Transverse colon (tissue), 4 donors: ENCODE measurements around the gene POU2F2. TPM values are rescaled to one million over a fixed set of nuclear protein-coding genes. Genes with fewer than 3 reads are reported as not detected.

Experiments
- DNase-seq: peaks from one replicate; pipeline ENCODE4 v3.0.0-alpha.2; 2019
- H3K27ac ChIP-seq, 4 donors: fragments of 200-600 bp; sonication (generic); 2 replicates each; pipeline ENCODE4 v1.5.1; 2016 to 2018; ENCODE audit warnings: inconsistent platforms in 4 of 4
- H3K27me3 ChIP-seq: fragments of 200-600 bp; sonication (generic); 2 replicates; pipeline ENCODE4 v1.5.1; 2017; ENCODE audit warnings: inconsistent platforms
- H3K36me3 ChIP-seq, 4 donors: fragments of 200-600 bp; sonication (generic); 2 replicates each; pipeline ENCODE4 v1.5.1; 2017 to 2019; ENCODE audit warnings: inconsistent platforms in 4 of 4
- H3K4me1 ChIP-seq, 4 donors: fragments of 200-600 bp; sonication (generic); 2 replicates each; pipeline ENCODE4 v1.5.1; 2017 to 2020; ENCODE audit warnings: inconsistent platforms in 4 of 4
- H3K4me3 ChIP-seq, 4 donors: fragments of 200-600 bp; sonication (generic); 1 replicate in 1 of 4; 2 replicates in 3 of 4; pipeline versions ENCODE4 v1.5.1 to v1.6.1; 2017 to 2019; ENCODE audit warnings: inconsistent platforms in 4 of 4
- H3K9me3 ChIP-seq, 2 donors: fragments of 200-600 bp; sonication (generic); 2 replicates each; pipeline ENCODE4 v1.5.1; 2017 to 2019; ENCODE audit warnings: inconsistent platforms in 2 of 2
- CTCF ChIP-seq, 5 experiments: fragments of 200-600 bp in 3 of 5; fragments of 450-650 bp in 2 of 5; sonication (generic) in 3 of 5; IDR thresholded peaks; 1 replicate in 2 of 5; 2 replicates in 3 of 5; pipeline ENCODE4 v1.5.1; 2016 to 2017; ENCODE audit warnings: antibody characterized with exemption in 5 of 5, inconsistent platforms in 3 of 5, mild to moderate bottlenecking in 2 of 5, moderate library complexity in 1 of 5
- EP300 ChIP-seq: sonication (generic); formaldehyde crosslinking; IDR thresholded peaks from one replicate; pipeline ENCODE4 v1.6.1; 2017; ENCODE audit warnings: antibody characterized with exemption, low read depth
- POLR2A ChIP-seq: fragments of 450-650 bp; IDR thresholded peaks from one replicate; pipeline ENCODE4 v1.6.1; 2016; ENCODE audit warnings: antibody characterized with exemption, mild to moderate bottlenecking, moderate library complexity
- POLR2AphosphoS5 ChIP-seq, 3 donors: sonication (generic); formaldehyde crosslinking; IDR thresholded peaks; one replicate each; pipeline ENCODE4 v1.6.1; 2016; ENCODE audit warnings: antibody characterized with exemption in 3 of 3
- WGBS, 2 donors: methylation state at CpG; one replicate each; pipeline ENCODE4 v1.1.5; 2018; ENCODE audit warnings: low coverage in 1 of 2; 5-methylcytosine and 5-hydroxymethylcytosine counted together
- in situ Hi-C, 4 donors: fragments of 200-750 bp; cut with MboI; loops; one replicate each; pipeline versions ENCODE4 v1.15.0 to v1.15.1; 2017; ENCODE audit warnings: low sequenced_read_pairs in 3 of 4, low pct_ligation_motif_present in 1 of 4, low pct_unique_long_range_greater_than_20kb in 1 of 4
- intact Hi-C: fragments of 100-400 bp; cut with DNase I; formaldehyde crosslinking; loops from one replicate; pipeline ENCODE4 v1.15.1; 2023; ENCODE audit warnings: low total_unique reads
- total RNA-seq, 4 donors: library from RNA; depleted of rRNA; stranded (reverse); fragments of >200 nt; gene quantifications; one replicate each; pipeline ENCODE4 v1.1.0, GENCODE V29; 2016

The POU2F2 gene
- total RNA-seq, 4 donors from 2014 or later, result 0.96 to 7.1 (median 3.4) TPM

- peak within 1 kb of the TSS; percentile 5 to 76 (median 50) for H3K27ac ChIP-seq
- in situ Hi-C loops, result no loop called here
- H3K4me3 ChIP-seq, result peak within 1 kb of the TSS; percentile 30 to 50 (median 32)
- 20 to 35% methylated on average over 3 to 25 of the region's 29 CpGs for WGBS, 2 donors
- intact Hi-C loops, result no loop called here
- peaks cover 3 to 23% (median 10%) of the 10 kb centered on the region in 4 donors for H3K4me1 ChIP-seq
- DNase-seq, result no peak
- H3K9me3 ChIP-seq, result no peaks in the 10 kb centered on the region
- TF ChIP-seq CTCF (IDR thresholded peaks at IDR 0.05) (no peak), POLR2AphosphoS5 (IDR thresholded peaks at IDR 0.05) (peak in 1 of 3 donors; percentile 44)
- no peaks in the 10 kb centered on the region for H3K36me3 ChIP-seq
- peaks cover 38% of the 10 kb centered on the region for H3K27me3 ChIP-seq
These were observed 62.5 kb downstream of the POU2F2 start, which contains the start of gene GRIK5 for GRCh38 chr19:42069619-42070351. Gene GRIK5, minus strand, starts transcription at chr19:42070206. Its CDS starts 4,436 bp downstream, at chr19:42065770.

GRCh38 chr19:42068756-42069571 lies 63.3 kb downstream of the POU2F2 start:
- no peak for TF ChIP-seq CTCF (IDR thresholded peaks at IDR 0.05)
- TF ChIP-seq POLR2AphosphoS5 (IDR thresholded peaks at IDR 0.05), result no peak
- TF ChIP-seq POLR2A, result no peak
- TF ChIP-seq EP300, result no peak
- Histone ChIP-seq H3K4me3 (peak overlapping the region; percentile 3 to 50 (median 30)), H3K27me3 (peaks cover 38% of the 10 kb centered on the region), H3K4me1 (peaks cover 0 to 19% (median 8%) of the 10 kb centered on the region in 4 donors), H3K36me3 (no peaks in the 10 kb centered on the region), H3K9me3 (no peaks in the 10 kb centered on the region), H3K27ac (peak overlapping the region; percentile 5 to 76 (median 50))
- no peak for DNase-seq
- WGBS, 2 donors, result 32% methylated on average over 26 of the region's 29 CpGs; no CpG with 5 or more reads in 1 of the 2 donors
- intact Hi-C loops, result no loop called here
- in situ Hi-C loops, result no loop called here

GRCh38 chr19:42068361-42068755 lies 63.9 kb downstream of the POU2F2 start:
- in situ Hi-C loops, result no loop called here
- intact Hi-C loops, result no loop called here
- TF ChIP-seq EP300, result no peak
- Histone ChIP-seq H3K27ac (peak overlapping the region in 3 of 4 donors; percentile 5 to 76 (median 67)), H3K4me3 (peak overlapping the region in 3 of 4 donors; percentile 30 to 50 (median 30)), H3K27me3 (peaks cover 38% of the 10 kb centered on the region), H3K4me1 (peaks cover 0 to 19% (median 8%) of the 10 kb centered on the region in 4 donors), H3K36me3 (no peaks in the 10 kb centered on the region), H3K9me3 (no peaks in the 10 kb centered on the region)
- 42 to 43% methylated on average over 6 to 8 of the region's 8 CpGs for WGBS, 2 donors
- DNase-seq, result no peak

GRCh38 chr19:42067315-42067888 lies 64.8 kb downstream of the POU2F2 start:
- Histone ChIP-seq H3K27ac (no peak overlapping the region), H3K4me3 (no peak overlapping the region), H3K27me3 (peaks cover 38% of the 10 kb centered on the region), H3K4me1 (peaks cover 0 to 19% (median 8%) of the 10 kb centered on the region in 4 donors), H3K9me3 (no peaks in the 10 kb centered on the region), H3K36me3 (no peaks in the 10 kb centered on the region)
- DNase-seq, result no peak
- in situ Hi-C loops (no loop called here), intact Hi-C loops (no loop called here)
- TF ChIP-seq CTCF (IDR thresholded peaks at IDR 0.05), result no peak
- TF ChIP-seq POLR2A, result no peak
- TF ChIP-seq POLR2AphosphoS5 (IDR thresholded peaks at IDR 0.05), result no peak
- TF ChIP-seq EP300, result no peak
- WGBS, 2 donors, result 40 to 60% methylated on average over 2 to 6 of the region's 6 CpGs
